HepG2 (cell line): Measurements from ENCODE around the gene MRPS7. TPM values are rescaled to one million over a fixed set of nuclear protein-coding genes. Genes with fewer than 3 reads are reported as not detected.
A peak's percentile ranks its signal among the peaks of the same experiment; 100 is the strongest.

Source experiments
- ESRRA ChIP-seq: sonication (generic); formaldehyde crosslinking; IDR thresholded peaks from 2 replicates; pipeline ENCODE4 v1.5.1; 2020; ENCODE audit warnings: mild to moderate bottlenecking, low read depth, missing genetic modification reagents
- HIC2 ChIP-seq: sonication (generic); formaldehyde crosslinking; IDR thresholded peaks from 2 replicates; pipeline ENCODE4 v1.9.0; 2022; ENCODE audit warnings: low read depth, missing genetic modification reagents
- HMG20B ChIP-seq: conservative IDR thresholded peaks from 2 replicates; pipeline ENCODE4 v1.6.1; 2016; ENCODE audit warnings: missing genetic modification reagents, missing compliant biosample characterization
- IRX3 ChIP-seq: sonication (generic); formaldehyde crosslinking; IDR thresholded peaks from 2 replicates; pipeline ENCODE4 v1.8.1; 2023; ENCODE audit warnings: mild to moderate bottlenecking, low read depth, missing genetic modification reagents, borderline replicate concordance
- ISX ChIP-seq: sonication (generic); formaldehyde crosslinking; conservative IDR thresholded peaks from 2 replicates; pipeline ENCODE4 v1.5.0; 2020; ENCODE audit warnings: missing genetic modification reagents
- KDM4B ChIP-seq: sonication (generic); formaldehyde crosslinking; IDR thresholded peaks from 2 replicates; pipeline ENCODE4 v1.4.0; 2020; ENCODE audit warnings: missing genetic modification reagents
- PAF1 ChIP-seq: IDR thresholded peaks from 2 replicates; pipeline ENCODE4 v1.6.1; 2016; ENCODE audit warnings: missing genetic modification reagents, missing compliant biosample characterization
- RAD21 ChIP-seq: fragments of 450-650 bp; formaldehyde crosslinking; IDR thresholded peaks from 2 replicates; pipeline ENCODE4 v1.5.0; 2020; ENCODE audit warnings: mild to moderate bottlenecking
- SIN3B ChIP-seq: fragments of 150-350 bp; IDR thresholded peaks from 2 replicates; pipeline ENCODE4 v1.6.1; 2014; ENCODE audit warnings: low read length
- SP1 ChIP-seq, 2 experiments: fragments of 450-650 bp in 1 of 2; sonication (generic) in 1 of 2; formaldehyde crosslinking in 1 of 2; IDR thresholded peaks; 2 replicates each; pipeline versions ENCODE4 v1.4.0 to v1.6.1; 2016 to 2020; ENCODE audit warnings: missing genetic modification reagents in 1 of 2
- THRA ChIP-seq: sonication (generic); formaldehyde crosslinking; IDR thresholded peaks from 2 replicates; pipeline ENCODE4 v1.4.0; 2020; ENCODE audit warnings: missing genetic modification reagents, borderline replicate concordance
- TMF1 ChIP-seq: sonication (generic); formaldehyde crosslinking; IDR thresholded peaks from 2 replicates; pipeline ENCODE4 v1.8.1; 2022; ENCODE audit warnings: low read depth, missing genetic modification reagents
- ZFY ChIP-seq: sonication (generic); formaldehyde crosslinking; IDR thresholded peaks from 2 replicates; pipeline ENCODE4 v1.4.0; 2020; ENCODE audit warnings: missing genetic modification reagents
- ZHX1 ChIP-seq: sonication (generic); formaldehyde crosslinking; IDR thresholded peaks from 2 replicates; pipeline ENCODE4 v1.8.1; 2022; ENCODE audit warnings: low read depth, mild to moderate bottlenecking, missing genetic modification reagents
- ZNF224 ChIP-seq: sonication (generic); formaldehyde crosslinking; IDR thresholded peaks from 2 replicates; pipeline ENCODE4 v1.5.0; 2020; ENCODE audit warnings: mild to moderate bottlenecking, missing genetic modification reagents
- ZNF235 ChIP-seq: sonication (generic); formaldehyde crosslinking; IDR thresholded peaks from 2 replicates; pipeline ENCODE4 v1.8.1; 2023; ENCODE audit warnings: mild to moderate bottlenecking, missing genetic modification reagents, borderline replicate concordance
- polyA plus RNA-seq, 8 experiments: library from polyadenylated mRNA; depleted of rRNA in 3 of 8; stranded (reverse) in 7 of 8; unstranded in 1 of 8; fragments of >200 nt; fragmentation: Illumina TruSeq in 4 of 8; extraction: Trizol in 4 of 8; gene quantifications; 2 replicates each; pipeline versions ENCODE4 v1.2.1 to v1.2.3, GENCODE V29; 2011 to 2016; ENCODE audit warnings: low read depth in 4 of 8, missing spikeins in 1 of 8, mixed read lengths in 1 of 8; ENCODE audit not compliant: insufficient read depth in 1 of 8
- total RNA-seq, 5 experiments: library from RNA; depleted of rRNA; stranded (reverse); fragments of >200 nt; fragmentation: Illumina TruSeq; extraction: Trizol; gene quantifications; 2 replicates each; pipeline ENCODE4 v1.2.3, GENCODE V29; 2016; ENCODE audit warnings: low read depth in 1 of 5

The MRPS7 gene
- total and polyA plus RNA-seq, 2 of the 13 experiments (the other 11 are each of a cell fraction or from before 2014, with no cell fraction given) = 97.0 to 162 TPM

- TF ChIP-seq HIC2 (CRISPR knock-in tag) = 0 out of 2 replicates have a peak, but pooled peaks have one; percentile 20
- no peak for TF ChIP-seq SIN3B
- no peak for TF ChIP-seq HMG20B (CRISPR knock-in tag)
- TF ChIP-seq ZHX1 (CRISPR knock-in tag) = 0 out of 2 replicates have a peak, but pooled peaks have one; percentile 62
- no peak for TF ChIP-seq SP1 (IDR thresholded peaks at IDR 0.05)
- no peak for TF ChIP-seq SP1 (CRISPR knock-in tag; IDR thresholded peaks at IDR 0.05)
- TF ChIP-seq ZNF235 (CRISPR knock-in tag) = no peak
- no peak for TF ChIP-seq KDM4B (CRISPR knock-in tag)
- TF ChIP-seq ESRRA = no peak
- peak; percentile 75; the same call in 1 of the 2 replicates for TF ChIP-seq THRA
- no peak for TF ChIP-seq RAD21 (CRISPR knock-in tag)
- 0 out of 2 replicates have a peak, but pooled peaks have one; percentile 33 for TF ChIP-seq PAF1 (CRISPR knock-in tag)
- no peak for TF ChIP-seq TMF1
- 0 out of 2 replicates have a peak, but pooled peaks have one; percentile 22 for TF ChIP-seq ZFY (CRISPR knock-in tag)
- no peak for TF ChIP-seq IRX3 (CRISPR knock-in tag)
- no peak for TF ChIP-seq ISX
- no peak for TF ChIP-seq ZNF224 (CRISPR knock-in tag)
- TF ChIP-seq, all 625 proteins: peak for 81
These were observed 52.4 kb downstream of the MRPS7 start (continued) for GRCh38 chr17:75313941-75314551.
